HepG2 (cell line): ENCODE results near the gene PHB1.
A peak's percentile ranks its signal among the peaks of the same experiment; 100 is the strongest.

ENCODE experiments used
- KLF12 ChIP-seq: sonication (generic); formaldehyde crosslinking; IDR thresholded peaks from 2 replicates; pipeline ENCODE4 v1.4.0; 2020; ENCODE audit warnings: missing genetic modification reagents, borderline replicate concordance
- NFATC3 ChIP-seq: sonication (generic); formaldehyde crosslinking; IDR thresholded peaks from 2 replicates; pipeline ENCODE4 v1.5.1; 2020; ENCODE audit warnings: mild to moderate bottlenecking, missing genetic modification reagents
- PHF20 ChIP-seq: sonication (generic); formaldehyde crosslinking; IDR thresholded peaks from 2 replicates; pipeline ENCODE4 v1.5.0; 2020; ENCODE audit warnings: mild to moderate bottlenecking, missing genetic modification reagents
- SYNCRIP ChIP-seq: fragments of 200-400 bp; formaldehyde crosslinking; IDR thresholded peaks from 2 replicates; pipeline ENCODE4 v1.6.1; 2018; ENCODE audit warnings: mild to moderate bottlenecking, low read depth, low read length; ENCODE audit not compliant: insufficient read depth
- TAF15 ChIP-seq: fragments of 200-400 bp; formaldehyde crosslinking; IDR thresholded peaks from one replicate; pipeline ENCODE4 v1.6.1; 2018; ENCODE audit warnings: mild to moderate bottlenecking, low read depth, low read length; ENCODE audit not compliant: poor library complexity, severe bottlenecking
- ZKSCAN1 ChIP-seq: fragments of 150-350 bp; IDR thresholded peaks from 2 replicates; pipeline ENCODE4 v1.6.1; 2014; ENCODE audit warnings: low read length
- ZNF619 ChIP-seq: sonication (generic); formaldehyde crosslinking; IDR thresholded peaks from 2 replicates; pipeline ENCODE4 v1.4.0; 2020; ENCODE audit warnings: mild to moderate bottlenecking, missing genetic modification reagents
- TF ChIP-seq, protein P1 (sequence below): sonication (generic); formaldehyde crosslinking; IDR thresholded peaks from 2 replicates; pipeline ENCODE4 v1.4.0; 2020; ENCODE audit warnings: missing genetic modification reagents
- TF ChIP-seq, protein P2 (sequence below): sonication (generic); formaldehyde crosslinking; IDR thresholded peaks from 2 replicates; pipeline ENCODE4 v1.5.0; 2020; ENCODE audit warnings: mild to moderate bottlenecking, missing genetic modification reagents, moderate library complexity

DNA sequence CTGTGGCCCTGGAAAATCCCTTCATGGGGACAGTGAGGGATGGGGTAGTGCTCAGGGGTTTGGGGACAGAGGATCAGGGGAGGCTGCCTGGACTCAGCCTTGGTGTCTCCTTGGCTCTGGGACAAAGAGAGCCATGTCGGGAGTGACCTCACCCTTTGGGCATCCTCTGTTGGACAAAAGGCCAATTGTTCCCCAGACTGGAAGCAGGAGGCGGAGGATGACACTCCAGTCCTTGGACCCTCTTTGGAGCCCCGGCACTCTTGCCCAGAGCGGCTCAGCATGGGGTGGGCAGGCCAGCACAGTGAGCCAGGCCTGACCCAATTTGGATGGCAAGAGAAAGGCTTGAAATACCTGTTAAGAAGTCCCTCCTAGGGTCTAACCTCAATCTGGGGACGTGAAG, 39.4 kb upstream of the PHB1 start:
- TF ChIP-seq ZKSCAN1 (no peak), KLF12 (no peak), NFATC3 (no peak), TAF15 (no peak), PHF20 (CRISPR knock-in tag) (no peak), SYNCRIP (no peak), ZNF619 (CRISPR knock-in tag) (no peak)
- TF ChIP-seq, protein P1, sequence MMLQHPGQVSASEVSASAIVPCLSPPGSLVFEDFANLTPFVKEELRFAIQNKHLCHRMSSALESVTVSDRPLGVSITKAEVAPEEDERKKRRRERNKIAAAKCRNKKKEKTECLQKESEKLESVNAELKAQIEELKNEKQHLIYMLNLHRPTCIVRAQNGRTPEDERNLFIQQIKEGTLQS (CRISPR knock-in tag), result peak; percentile 94
- TF ChIP-seq, protein P2, sequence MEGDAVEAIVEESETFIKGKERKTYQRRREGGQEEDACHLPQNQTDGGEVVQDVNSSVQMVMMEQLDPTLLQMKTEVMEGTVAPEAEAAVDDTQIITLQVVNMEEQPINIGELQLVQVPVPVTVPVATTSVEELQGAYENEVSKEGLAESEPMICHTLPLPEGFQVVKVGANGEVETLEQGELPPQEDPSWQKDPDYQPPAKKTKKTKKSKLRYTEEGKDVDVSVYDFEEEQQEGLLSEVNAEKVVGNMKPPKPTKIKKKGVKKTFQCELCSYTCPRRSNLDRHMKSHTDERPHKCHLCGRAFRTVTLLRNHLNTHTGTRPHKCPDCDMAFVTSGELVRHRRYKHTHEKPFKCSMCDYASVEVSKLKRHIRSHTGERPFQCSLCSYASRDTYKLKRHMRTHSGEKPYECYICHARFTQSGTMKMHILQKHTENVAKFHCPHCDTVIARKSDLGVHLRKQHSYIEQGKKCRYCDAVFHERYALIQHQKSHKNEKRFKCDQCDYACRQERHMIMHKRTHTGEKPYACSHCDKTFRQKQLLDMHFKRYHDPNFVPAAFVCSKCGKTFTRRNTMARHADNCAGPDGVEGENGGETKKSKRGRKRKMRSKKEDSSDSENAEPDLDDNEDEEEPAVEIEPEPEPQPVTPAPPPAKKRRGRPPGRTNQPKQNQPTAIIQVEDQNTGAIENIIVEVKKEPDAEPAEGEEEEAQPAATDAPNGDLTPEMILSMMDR, result no peak
